GM21515 (cell line): Measurements from ENCODE around the gene SPAG16.

Source experiments
- ATAC-seq: cut with Tn5 transposase; IDR thresholded peaks from one replicate; pipeline ENCODE4 v1.9.1; 2021; ENCODE audit not compliant: unreplicated experiment

SPAG16 gene

GRCh38 chr2:214358506-214358905 is 1074.2 kb downstream of the SPAG16 start:
- no peak for ATAC-seq

DNA sequence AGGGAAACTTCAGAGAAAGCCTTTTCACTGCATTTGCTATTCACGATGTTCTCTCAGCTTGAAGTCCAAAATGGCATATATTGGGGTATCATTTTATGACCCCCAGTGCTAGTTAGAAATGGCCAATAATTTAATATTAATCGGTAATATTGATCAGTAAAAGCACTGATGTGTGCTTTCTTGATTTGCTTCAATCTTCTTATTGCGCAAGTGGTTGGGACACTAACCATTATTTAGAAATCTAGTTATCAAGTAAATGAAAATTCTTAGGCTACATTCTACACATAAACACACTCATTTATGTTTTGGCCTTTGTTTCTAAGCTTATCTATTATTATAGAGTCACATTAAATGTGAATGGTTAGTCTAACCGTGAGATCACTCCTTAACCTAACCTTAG is 1076.9 kb downstream of the SPAG16 start:
- ATAC-seq = no peak

GRCh38 chr2:214365549-214365948 is 1081.3 kb downstream of the SPAG16 start:
- ATAC-seq = no peak

GRCh38 chr2:214367171-214367570 is 1082.9 kb downstream of the SPAG16 start:
- no peak for ATAC-seq

DNA sequence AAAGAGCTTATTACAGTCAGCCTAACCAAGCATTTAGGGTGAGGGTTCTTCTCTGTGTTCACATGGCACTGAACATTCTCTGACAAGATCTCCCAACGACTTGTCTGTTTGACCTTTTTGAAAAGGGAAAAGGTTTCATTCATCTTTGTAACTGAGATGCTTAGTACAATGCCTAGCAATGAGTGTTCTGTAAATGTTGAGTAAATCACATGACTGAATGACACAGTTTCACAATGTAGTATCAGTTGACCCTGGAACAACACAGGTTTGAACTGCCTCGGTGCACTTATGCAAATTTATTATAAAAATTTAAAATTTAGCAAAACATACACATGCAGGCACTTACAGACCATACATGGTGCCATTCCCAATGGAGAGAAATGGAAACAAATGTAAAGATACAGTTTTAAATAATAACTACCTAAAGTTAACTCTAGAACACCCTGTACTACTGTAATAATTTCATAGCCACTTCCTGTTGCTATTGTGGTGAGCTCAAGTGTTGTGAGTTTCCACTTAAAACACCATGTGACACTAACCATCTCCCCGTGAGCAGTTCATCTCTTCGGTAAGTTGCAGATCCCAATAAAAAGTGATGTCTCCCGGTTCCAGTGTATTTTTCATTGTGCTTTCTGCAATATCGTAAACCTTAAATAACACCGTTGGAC is 1092.5 kb downstream of the SPAG16 start:
- no peak for ATAC-seq

DNA sequence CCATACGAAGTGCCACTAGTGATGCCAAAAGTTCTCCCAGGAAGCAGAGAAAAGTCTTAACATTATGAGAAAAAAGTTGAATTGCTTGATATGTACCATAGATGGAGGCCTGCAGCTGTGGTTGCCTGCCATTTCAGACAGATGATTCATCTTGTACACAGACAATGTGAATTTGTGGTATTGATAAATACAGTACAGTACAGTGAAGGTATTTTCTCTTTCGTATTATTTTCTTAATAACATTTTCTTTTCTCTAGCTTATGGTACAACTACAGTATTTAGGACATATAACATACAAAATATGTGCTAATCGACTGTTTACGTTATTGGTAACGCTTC is 1093.0 kb downstream of the SPAG16 start:
- ATAC-seq = no peak

DNA sequence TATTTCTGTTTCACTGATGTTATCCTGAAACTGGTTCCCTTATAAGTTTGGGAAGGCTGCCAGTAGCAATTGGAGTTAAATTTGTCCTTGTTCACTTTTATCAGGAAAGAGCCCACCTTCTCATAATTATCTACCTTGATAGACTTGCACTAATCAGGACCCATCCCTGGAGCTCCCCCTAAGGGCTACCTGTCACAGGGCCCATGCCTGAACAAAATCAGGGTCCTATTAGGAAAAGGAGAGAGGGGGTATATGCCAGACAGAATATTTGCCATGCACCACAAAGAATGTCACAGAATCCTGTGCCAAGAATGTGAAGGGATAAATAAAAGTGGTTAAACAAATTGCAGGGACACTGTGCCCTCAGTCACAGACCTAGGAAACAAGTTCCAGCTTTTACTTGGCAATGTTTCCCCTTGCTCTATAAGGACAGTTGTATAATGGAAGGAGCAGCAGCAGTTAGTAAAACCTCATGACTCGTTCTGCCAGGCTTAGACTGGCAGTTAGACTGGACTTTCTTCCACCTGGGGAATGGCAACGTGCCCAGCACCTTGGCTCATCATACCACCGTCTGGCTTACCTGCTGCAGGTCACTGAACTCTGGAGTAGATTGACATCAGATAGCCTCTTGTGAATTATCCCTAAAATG is 1094.3 kb downstream of the SPAG16 start:
- ATAC-seq = no peak

DNA sequence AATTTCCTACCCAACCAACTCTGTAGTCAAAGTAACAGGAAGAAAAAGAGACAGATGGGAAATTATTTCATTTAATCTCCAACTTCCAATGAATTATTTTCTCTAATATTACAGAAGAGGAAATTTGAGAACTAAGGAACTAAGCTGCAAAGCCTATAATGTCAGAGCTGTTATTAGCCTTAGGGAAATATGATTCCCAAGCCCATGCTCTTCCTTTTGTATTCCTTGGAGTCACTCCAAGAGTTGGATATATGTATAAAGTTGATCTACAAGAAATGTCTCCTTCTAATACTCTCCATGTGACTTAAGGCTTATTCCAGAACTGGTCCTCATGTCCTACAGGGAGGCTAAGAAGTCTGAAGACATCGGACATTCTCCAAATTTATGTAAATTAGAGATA is 1095.0 kb downstream of the SPAG16 start:
- ATAC-seq = no peak

GRCh38 chr2:214380681-214381080 is 1096.4 kb downstream of the SPAG16 start:
- no peak for ATAC-seq

DNA sequence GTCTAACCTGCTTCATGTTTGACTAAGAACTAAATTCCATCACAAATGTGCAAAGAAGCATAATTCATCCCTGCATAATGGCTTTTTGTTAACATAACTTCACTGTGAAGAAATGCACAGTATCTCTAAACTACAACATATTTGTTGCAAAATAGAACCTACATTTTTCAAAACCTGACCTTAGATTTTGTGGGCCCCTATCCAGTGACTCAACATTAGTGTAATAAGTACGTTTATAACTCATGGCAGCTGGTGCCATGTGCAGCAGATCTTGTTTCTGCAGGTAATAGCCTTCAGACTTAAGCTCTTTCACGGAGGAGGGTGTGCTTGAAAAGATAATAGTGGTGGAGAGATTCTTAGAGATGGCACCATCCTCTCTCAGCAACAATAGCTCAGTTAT is 1098.0 kb downstream of the SPAG16 start:
- no peak for ATAC-seq

DNA sequence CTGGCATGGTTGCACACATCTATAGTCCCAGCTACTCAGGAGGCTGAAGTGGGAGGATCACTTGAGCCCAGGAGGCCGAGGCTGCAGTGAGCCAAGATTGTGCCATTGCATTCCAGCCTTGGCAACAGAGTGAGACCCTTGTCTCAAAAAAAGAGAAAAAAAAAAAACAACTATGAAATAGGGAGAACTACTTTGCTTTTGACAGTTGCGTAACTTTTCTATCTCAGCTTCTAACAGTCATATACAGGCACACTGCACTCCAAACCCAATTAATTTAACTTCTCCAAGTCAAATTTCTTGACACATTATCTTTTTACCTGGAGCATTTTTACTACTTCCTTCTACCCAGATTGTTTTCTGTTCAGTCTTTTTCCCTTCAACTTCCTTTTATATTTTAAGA is 1102.5 kb downstream of the SPAG16 start:
- ATAC-seq = no peak

DNA sequence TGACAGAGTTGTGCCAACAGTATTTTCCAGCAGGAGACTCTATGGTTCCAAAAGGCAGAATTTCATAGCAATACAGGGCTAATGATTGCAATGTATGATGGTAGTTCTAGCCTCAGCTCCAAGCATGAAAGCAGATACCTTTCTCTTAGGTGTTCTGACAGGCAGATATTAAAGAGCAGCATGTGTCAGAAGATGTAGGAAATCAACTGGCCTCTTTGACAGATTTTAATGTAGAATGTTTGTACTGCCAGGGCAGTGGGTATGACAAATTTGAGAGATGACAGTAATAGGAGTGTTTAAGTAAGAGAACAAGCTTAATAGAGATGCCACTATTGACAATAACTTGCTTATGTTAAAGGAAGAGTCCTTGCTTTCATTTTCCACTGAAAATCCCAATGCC is 1105.1 kb downstream of the SPAG16 start:
- no peak for ATAC-seq

- ATAC-seq = no peak
Measured at GRCh38 chr2:214393796-214394195, 1109.5 kb downstream of the SPAG16 start.

GRCh38 chr2:214395040-214395439 is 1110.8 kb downstream of the SPAG16 start:
- ATAC-seq = no peak

DNA sequence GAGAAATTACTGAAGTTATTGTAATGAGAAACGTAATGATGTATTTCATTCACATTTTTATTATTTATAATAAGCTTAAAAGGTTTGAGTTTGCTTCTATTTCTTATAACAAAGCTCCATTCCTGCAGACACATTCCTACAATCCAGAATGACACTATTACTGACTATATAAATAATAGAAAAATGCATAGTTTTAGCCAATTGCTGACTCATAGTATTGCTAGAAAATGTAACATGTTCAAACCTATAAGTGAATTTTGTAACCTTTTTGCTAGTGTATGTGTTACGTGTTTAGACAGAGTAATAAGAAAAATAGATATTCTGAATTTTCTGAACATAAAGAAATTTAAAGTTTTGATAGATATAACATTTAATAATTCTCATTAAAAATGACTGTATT is 1117.3 kb downstream of the SPAG16 start:
- ATAC-seq = no peak

- ATAC-seq = no peak
Measured at GRCh38 chr2:214410128-214410775, 1126.0 kb downstream of the SPAG16 start.

DNA sequence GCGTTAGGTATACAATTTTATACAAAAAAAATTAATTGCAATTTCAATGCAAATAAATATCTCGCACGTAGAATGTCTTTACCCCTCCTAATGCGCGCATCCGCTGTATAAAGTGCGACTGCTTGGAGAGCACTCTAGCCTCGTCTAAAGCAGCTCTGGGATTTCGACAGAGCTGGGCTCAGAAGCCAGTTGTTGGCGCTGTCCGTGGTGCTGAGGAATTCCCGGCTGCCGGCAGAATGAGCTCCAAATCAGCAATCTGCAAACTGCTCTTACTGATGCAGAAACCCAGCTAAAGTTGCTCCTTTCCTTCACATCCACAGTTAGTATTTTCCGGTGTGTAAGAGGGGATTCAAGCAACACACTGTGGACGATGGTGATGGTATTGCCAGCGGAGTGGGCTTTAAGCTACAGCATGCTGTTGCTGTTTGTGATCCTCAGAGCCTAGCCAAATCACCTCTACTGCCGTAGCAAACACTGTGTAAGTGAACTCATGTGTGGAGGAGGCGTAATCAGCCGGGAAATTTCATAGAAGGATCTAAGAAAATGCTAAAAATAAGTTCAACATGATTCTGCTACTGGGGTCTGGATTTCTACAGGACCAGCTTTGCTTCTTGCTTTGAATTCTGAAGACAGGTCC is 1126.8 kb downstream of the SPAG16 start, which contains the start of gene VWC2L:
Gene VWC2L (plus strand): TSS at position 137 of the 637 bp plus-strand sequence. CDS start 3,140 bp downstream, outside the sequence.
- ATAC-seq = no peak

GRCh38 chr2:214412679-214413078 is 1128.4 kb downstream of the SPAG16 start:
- no peak for ATAC-seq

DNA sequence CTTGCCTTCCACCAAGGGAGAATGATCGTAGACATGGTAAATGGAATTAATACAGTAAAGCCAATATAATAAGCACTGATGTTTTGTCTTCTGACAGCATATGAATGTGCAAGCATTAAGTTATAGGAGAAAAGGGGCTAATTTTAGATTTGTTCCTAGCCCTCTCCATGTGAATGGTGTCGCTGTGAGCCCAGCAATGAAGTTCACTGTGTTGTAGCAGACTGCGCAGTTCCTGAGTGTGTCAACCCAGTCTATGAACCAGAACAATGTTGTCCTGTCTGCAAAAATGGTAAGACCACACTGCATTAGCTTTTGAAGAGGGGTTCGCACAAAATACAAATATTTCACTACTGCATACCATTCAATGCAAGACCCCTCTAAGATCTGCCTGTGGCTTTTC is 1152.2 kb downstream of the SPAG16 start:
- no peak for ATAC-seq

GRCh38 chr2:214450118-214450894 is 1166.0 kb downstream of the SPAG16 start:
- no peak for ATAC-seq
